Measurements from ENCODE around the gene MAN1A1. TPM values are rescaled to one million over a fixed set of nuclear protein-coding genes. Genes with fewer than 3 reads are reported as not detected.

MAN1A1 gene
- total and polyA plus RNA-seq, 2 experiments from 2014 or later, result 117 to 245 TPM

- 97% methylated on average over 4 of the region's 4 CpGs for WGBS (ENCODE audit: low lambda C conversion rate, missing lambda C conversion rate)
- no peaks in the 10 kb centered on the region for H3K27me3 ChIP-seq
- H3K4me2 ChIP-seq, result no peak overlapping the region
- H3K27ac ChIP-seq, result peak overlapping the region; percentile 67
- peaks cover 13% of the 10 kb centered on the region for H3K4me1 ChIP-seq (ENCODE audit: insufficient read depth)
- DNase-seq (ENCODE audit: low spot score), result no peak
- TF ChIP-seq EZH2 (IDR thresholded peaks at IDR 0.05; ENCODE audit: borderline replicate concordance) (no peak), CTCF (IDR thresholded peaks at IDR 0.05; ENCODE audit: poor library complexity) (no peak), EZH2phosphoT487 (IDR thresholded peaks at IDR 0.05; ENCODE audit: low read depth, severe bottlenecking, unreplicated experiment) (no peak)
- no peaks in the 10 kb centered on the region for H3K36me3 ChIP-seq (replicated peaks; ENCODE audit: insufficient read depth, low read depth)
- no peaks in the 10 kb centered on the region for H3K9me2 ChIP-seq (replicated peaks; ENCODE audit: insufficient read depth)
- peaks cover 10% of the 10 kb centered on the region for H4K20me1 ChIP-seq (ENCODE audit: insufficient read depth, poor library complexity, severe bottlenecking)
- no peaks in the 10 kb centered on the region for H3K9me3 ChIP-seq (ENCODE audit: low read depth)
- H3K79me2 ChIP-seq, result peaks cover 86% of the 10 kb centered on the region
- H2AFZ ChIP-seq, result no peak overlapping the region
- no peak overlapping the region for H3K4me3 ChIP-seq
These were observed 37.1 kb downstream of the MAN1A1 start for GRCh38 chr6:119312441-119312840.

- WGBS (ENCODE audit: low lambda C conversion rate, missing lambda C conversion rate), result 81% methylated on average over 8 of the region's 8 CpGs
- no peak for TF ChIP-seq EZH2 (IDR thresholded peaks at IDR 0.05; ENCODE audit: borderline replicate concordance)
- TF ChIP-seq CTCF (IDR thresholded peaks at IDR 0.05; ENCODE audit: poor library complexity), result no peak
- no peak for TF ChIP-seq EZH2phosphoT487 (IDR thresholded peaks at IDR 0.05; ENCODE audit: low read depth, severe bottlenecking, unreplicated experiment)
- Histone ChIP-seq H3K27ac (peak overlapping the region; percentile 4), H3K4me1 (ENCODE audit: insufficient read depth) (peaks cover 14% of the 10 kb centered on the region), H2AFZ (no peak overlapping the region), H3K79me2 (peaks cover 80% of the 10 kb centered on the region), H3K4me2 (no peak overlapping the region), H3K36me3 (replicated peaks; ENCODE audit: insufficient read depth, low read depth) (no peaks in the 10 kb centered on the region), H3K4me3 (no peak overlapping the region), H3K9me2 (replicated peaks; ENCODE audit: insufficient read depth) (no peaks in the 10 kb centered on the region), H4K20me1 (ENCODE audit: insufficient read depth, poor library complexity, severe bottlenecking) (peaks cover 10% of the 10 kb centered on the region), H3K9me3 (ENCODE audit: low read depth) (no peaks in the 10 kb centered on the region), H3K27me3 (no peaks in the 10 kb centered on the region)
- no peak for DNase-seq (ENCODE audit: low spot score)
These were observed 37.9 kb downstream of the MAN1A1 start for GRCh38 chr6:119311514-119312142.

DNA sequence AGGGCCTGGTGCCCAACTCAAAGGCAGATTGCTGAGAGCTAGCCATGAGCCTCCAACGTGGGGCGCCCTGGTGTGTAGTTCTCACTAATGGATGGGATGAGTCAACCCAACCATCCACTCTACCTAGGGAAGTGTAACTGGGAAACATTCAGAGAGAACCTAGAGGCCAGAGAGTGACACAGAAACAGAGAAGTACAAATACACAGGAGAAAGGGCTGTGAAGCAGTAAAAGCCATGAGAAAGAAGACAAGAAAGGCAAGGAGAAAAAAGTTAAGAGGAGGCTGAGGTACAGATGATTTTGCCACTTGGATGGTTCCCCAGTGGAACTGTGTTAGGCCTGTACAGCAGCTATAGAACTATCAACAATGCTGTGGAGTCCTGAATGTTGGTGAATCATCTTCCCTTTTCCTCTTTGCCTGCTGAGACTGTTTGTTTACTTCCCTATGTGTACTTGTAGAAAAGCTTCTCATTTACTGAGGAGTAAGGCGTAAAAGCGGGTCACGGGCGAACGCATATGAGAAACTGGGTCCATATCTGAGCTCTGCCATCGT is 39.0 kb downstream of the MAN1A1 start:
- Histone ChIP-seq H2AFZ (no peak overlapping the region), H3K4me2 (no peak overlapping the region), H3K9me3 (ENCODE audit: low read depth) (no peaks in the 10 kb centered on the region), H4K20me1 (ENCODE audit: insufficient read depth, poor library complexity, severe bottlenecking) (peaks cover 10% of the 10 kb centered on the region), H3K27ac (peak overlapping the region; percentile 55), H3K36me3 (replicated peaks; ENCODE audit: insufficient read depth, low read depth) (no peaks in the 10 kb centered on the region), H3K9me2 (replicated peaks; ENCODE audit: insufficient read depth) (no peaks in the 10 kb centered on the region), H3K4me1 (ENCODE audit: insufficient read depth) (peaks cover 14% of the 10 kb centered on the region), H3K4me3 (no peak overlapping the region), H3K79me2 (peaks cover 81% of the 10 kb centered on the region), H3K27me3 (no peaks in the 10 kb centered on the region)
- TF ChIP-seq CTCF (IDR thresholded peaks at IDR 0.05; ENCODE audit: poor library complexity), result no peak
- no peak for TF ChIP-seq EZH2 (IDR thresholded peaks at IDR 0.05; ENCODE audit: borderline replicate concordance)
- TF ChIP-seq EZH2phosphoT487 (IDR thresholded peaks at IDR 0.05; ENCODE audit: low read depth, severe bottlenecking, unreplicated experiment), result no peak
- WGBS (ENCODE audit: low lambda C conversion rate, missing lambda C conversion rate), result 89% methylated on average over 8 of the region's 8 CpGs
- DNase-seq (ENCODE audit: low spot score), result no peak

All from hepatocyte (in vitro differentiated cells).